ENCODE results near the gene C12orf57.

DNA sequence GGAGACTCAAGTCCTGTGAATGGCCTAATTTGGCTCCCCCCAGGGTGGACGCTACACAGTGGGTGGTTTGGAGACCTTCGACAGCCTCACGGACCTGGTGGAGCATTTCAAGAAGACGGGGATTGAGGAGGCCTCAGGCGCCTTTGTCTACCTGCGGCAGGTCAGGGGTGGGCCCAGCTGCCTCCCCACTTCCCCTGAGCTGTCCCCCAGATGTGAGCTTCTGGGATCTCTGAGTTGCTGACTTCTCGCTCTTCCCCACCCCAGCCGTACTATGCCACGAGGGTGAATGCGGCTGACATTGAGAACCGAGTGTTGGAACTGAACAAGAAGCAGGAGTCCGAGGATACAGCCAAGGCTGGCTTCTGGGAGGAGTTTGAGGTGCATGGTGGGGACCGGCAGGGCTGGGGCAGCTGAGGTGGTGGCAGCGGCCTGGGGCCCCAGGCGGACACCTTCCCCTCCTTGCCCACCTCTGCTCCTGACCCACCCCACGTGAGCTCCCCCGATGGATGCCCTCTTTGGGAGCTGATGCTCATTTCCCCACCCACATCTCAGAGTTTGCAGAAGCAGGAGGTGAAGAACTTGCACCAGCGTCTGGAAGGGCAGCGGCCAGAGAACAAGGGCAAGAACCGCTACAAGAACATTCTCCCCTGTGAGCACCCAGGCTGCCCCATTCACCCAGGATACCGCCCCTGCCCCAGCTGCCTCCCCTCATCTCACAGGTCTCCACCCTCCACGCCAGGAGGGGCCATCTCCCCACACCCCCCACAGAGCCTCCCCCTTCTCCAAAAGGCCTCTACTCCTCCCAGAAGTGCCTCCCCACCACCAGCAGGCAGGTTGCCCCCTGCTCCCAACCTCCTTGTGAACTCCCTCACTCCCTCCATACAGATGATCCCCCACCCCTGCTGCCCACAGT lies 11.5 kb downstream of the C12orf57 start:
- TF ChIP-seq, protein P1, sequence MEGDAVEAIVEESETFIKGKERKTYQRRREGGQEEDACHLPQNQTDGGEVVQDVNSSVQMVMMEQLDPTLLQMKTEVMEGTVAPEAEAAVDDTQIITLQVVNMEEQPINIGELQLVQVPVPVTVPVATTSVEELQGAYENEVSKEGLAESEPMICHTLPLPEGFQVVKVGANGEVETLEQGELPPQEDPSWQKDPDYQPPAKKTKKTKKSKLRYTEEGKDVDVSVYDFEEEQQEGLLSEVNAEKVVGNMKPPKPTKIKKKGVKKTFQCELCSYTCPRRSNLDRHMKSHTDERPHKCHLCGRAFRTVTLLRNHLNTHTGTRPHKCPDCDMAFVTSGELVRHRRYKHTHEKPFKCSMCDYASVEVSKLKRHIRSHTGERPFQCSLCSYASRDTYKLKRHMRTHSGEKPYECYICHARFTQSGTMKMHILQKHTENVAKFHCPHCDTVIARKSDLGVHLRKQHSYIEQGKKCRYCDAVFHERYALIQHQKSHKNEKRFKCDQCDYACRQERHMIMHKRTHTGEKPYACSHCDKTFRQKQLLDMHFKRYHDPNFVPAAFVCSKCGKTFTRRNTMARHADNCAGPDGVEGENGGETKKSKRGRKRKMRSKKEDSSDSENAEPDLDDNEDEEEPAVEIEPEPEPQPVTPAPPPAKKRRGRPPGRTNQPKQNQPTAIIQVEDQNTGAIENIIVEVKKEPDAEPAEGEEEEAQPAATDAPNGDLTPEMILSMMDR (IDR thresholded peaks at IDR 0.05; ENCODE audit: insufficient read depth, low read length), result no peak
- TF ChIP-seq POLR2AphosphoS5 (IDR thresholded peaks at IDR 0.05; ENCODE audit: low read depth) (no peak; the same call in 1 of the 2 replicates), GABPA (IDR thresholded peaks at IDR 0.05; ENCODE audit: low read depth) (no peak)
- TF ChIP-seq, protein P2, sequence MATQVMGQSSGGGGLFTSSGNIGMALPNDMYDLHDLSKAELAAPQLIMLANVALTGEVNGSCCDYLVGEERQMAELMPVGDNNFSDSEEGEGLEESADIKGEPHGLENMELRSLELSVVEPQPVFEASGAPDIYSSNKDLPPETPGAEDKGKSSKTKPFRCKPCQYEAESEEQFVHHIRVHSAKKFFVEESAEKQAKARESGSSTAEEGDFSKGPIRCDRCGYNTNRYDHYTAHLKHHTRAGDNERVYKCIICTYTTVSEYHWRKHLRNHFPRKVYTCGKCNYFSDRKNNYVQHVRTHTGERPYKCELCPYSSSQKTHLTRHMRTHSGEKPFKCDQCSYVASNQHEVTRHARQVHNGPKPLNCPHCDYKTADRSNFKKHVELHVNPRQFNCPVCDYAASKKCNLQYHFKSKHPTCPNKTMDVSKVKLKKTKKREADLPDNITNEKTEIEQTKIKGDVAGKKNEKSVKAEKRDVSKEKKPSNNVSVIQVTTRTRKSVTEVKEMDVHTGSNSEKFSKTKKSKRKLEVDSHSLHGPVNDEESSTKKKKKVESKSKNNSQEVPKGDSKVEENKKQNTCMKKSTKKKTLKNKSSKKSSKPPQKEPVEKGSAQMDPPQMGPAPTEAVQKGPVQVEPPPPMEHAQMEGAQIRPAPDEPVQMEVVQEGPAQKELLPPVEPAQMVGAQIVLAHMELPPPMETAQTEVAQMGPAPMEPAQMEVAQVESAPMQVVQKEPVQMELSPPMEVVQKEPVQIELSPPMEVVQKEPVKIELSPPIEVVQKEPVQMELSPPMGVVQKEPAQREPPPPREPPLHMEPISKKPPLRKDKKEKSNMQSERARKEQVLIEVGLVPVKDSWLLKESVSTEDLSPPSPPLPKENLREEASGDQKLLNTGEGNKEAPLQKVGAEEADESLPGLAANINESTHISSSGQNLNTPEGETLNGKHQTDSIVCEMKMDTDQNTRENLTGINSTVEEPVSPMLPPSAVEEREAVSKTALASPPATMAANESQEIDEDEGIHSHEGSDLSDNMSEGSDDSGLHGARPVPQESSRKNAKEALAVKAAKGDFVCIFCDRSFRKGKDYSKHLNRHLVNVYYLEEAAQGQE (IDR thresholded peaks at IDR 0.05; ENCODE audit: insufficient replicate concordance, low read depth), result no peak
